Fibroblast of upper back skin (primary cell): Measurements from ENCODE around the gene PRDM5.

Source experiments
- DNase-seq: peaks from one replicate; pipeline ENCODE4 v3.0.0-alpha.2; 2013

The PRDM5 gene

DNA sequence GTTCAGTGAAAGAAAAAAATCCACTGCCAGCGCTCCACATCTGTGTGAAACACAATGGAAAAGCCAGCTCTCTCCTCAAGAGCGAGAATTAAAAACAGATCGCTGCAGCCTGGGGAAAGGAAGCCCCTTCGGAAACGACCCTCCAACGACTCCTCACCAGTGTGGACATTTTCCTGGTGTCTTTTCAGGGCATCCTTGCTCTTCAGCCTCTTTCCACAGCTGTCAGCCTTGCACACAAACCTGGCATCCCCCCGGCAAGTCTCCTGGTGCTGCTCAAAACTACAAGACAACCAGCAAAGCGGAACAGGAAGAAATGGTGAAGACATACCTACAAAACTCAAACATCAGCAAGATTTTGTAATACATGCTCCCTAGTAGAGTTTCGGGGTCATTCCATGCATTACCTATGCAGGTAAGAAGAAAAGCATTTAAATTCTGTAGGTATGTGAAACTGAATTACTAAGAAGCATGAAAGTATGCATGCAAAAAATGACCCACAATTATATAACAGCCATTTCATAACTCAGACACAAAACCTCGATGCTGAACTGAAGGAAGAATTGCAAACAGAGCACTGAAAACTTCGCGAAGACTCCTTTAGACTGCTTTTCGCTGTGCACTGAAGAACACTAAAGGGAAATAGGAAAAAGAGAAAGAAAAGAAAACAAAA, 106.1 kb downstream of the PRDM5 start:
- DNase-seq: peak; percentile 15

GRCh38 chr4:120815361-120815760, 107.2 kb downstream of the PRDM5 start:
- DNase-seq: no peak

- no peak for DNase-seq
These were observed 107.6 kb downstream of the PRDM5 start for GRCh38 chr4:120814886-120815285.

DNA sequence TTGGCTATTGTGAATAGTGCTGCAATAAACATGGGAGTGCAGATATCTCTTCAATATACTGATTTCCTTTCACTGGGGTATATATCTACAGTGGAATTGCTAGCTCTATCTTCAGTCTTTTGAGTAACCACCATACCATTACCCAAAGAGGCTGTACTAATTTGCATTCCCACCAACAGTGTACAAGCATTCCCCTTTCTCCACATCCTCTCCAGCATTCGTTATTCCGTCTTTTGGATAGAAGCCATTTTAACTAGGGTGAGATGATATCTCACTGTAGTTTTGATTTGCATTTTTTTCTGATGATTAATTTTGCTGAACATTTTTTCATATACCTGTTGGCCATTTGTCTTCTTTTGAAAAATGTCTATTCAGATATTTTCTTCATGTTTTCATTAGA, 110.3 kb downstream of the PRDM5 start:
- DNase-seq: peak; percentile 20

GRCh38 chr4:120809518-120809917, 113.0 kb downstream of the PRDM5 start:
- no peak for DNase-seq

GRCh38 chr4:120808475-120809141, 113.9 kb downstream of the PRDM5 start:
- DNase-seq: no peak

DNA sequence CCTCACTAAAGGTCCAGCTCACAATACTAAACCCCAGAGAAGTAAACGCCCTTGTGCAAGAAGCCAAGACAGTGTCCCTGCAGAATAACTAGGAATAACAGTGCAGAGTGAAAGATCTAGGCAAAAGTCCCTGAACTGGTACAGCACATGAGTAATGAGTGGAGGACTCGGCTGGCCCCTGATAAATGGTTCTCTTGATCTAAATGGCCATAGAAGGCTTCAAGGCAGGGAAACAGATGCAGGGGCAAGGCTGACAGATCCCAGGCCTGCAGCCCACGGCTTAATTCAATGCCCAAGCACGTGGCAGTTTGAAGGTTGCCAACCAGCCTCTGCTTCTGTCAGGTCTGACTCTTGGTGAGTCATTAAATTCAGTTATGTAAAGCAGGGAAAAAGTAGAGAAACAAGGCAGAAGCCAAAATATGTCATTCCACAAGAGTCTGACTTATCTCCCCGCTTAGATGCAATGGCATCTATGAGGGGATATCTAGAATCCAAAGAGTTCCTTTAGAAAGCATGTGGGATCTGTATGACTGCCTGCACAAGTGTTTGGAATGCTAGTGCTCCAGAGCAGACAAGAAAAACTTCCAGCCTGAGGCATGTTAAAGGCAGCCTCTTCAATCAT, 121.3 kb downstream of the PRDM5 start:
- peak; percentile 69 for DNase-seq

DNA sequence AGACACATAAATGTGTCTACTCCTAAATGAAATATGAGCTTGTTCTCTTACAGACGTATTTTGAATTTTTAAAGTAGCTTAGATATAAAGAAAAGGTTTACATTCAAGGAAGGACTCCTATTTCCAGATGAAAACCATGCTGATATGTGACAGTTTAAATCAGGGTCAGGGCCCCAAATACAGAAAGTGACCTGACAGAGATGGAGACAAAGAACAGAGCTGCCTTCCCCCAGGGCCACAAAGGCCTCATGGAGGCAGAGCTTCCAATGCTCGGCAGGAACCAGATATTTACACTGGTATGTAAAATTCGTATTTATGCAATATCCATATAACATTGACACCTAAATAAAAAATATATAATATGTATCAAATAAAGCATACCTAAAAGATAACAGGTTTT, 124.0 kb downstream of the PRDM5 start:
- no peak for DNase-seq

DNA sequence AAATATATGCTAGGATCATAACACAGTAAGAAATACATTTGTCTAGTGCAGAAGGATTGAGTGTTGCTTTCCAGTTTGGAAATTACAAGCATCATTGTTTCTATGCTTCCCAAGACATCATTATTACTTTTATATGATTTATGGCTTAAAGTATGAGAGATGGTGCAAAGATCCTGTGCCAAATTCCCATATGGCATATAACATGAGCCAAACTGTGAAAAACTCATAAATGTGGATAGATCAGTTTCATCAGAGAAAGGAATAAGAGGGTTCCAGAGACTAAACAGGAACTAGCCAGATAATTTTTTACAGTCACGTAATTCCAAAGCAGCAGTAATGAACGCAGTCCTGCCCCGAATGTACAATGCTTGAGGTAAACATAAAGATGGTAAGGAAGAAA, 126.3 kb downstream of the PRDM5 start:
- peak; percentile 29 for DNase-seq

- no peak for DNase-seq
These were observed 137.3 kb downstream of the PRDM5 start for GRCh38 chr4:120785202-120785601.

- peak; percentile 9 for DNase-seq
These were observed 145.1 kb downstream of the PRDM5 start for GRCh38 chr4:120777459-120777858.

- DNase-seq: no peak
These were observed 147.1 kb downstream of the PRDM5 start for GRCh38 chr4:120775431-120775830.

GRCh38 chr4:120773641-120774040, 148.9 kb downstream of the PRDM5 start:
- no peak for DNase-seq

DNA sequence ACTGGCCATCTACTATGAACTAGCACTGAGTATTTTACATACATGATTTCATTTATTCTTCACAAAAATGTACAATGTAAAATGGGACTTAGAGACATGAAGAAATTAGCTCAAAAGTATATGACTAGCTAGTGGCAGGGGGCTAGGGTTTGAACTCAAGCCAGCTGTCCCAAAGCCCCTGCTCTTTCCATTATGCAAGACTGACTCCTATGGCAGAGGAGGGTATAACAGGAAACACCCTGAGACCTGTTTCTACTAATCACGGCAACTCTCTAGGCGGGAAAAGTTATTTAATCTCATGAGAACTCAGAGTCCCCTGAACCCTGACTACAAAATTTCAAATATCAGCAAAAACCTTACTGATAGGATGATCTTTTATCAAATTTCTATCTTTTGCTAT, 150.6 kb downstream of the PRDM5 start:
- DNase-seq: no peak

GRCh38 chr4:120770897-120771296, 151.6 kb downstream of the PRDM5 start:
- no peak for DNase-seq

- peak; percentile 82 for DNase-seq
These were observed 153.3 kb downstream of the PRDM5 start for GRCh38 chr4:120769227-120769626.

DNA sequence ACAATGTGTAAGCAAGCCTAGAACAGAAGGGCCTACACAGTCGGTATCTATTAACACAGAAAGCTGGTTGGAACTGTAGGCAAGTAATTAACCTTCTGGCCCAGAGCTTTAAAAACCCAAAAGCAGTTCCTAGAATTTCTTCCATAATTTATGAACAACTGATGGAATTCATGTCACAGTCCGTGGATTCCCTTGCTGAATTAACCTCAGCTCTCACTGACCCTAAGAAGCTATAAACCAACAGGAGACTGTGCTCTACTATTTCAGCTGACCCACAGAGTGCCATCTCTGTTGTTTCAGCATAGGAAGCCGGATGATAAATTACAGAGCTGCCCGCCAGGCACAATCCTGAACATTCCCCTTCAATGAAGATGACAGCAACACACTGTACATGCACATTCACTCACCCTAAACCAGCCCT, 157.3 kb downstream of the PRDM5 start:
- no peak for DNase-seq

DNA sequence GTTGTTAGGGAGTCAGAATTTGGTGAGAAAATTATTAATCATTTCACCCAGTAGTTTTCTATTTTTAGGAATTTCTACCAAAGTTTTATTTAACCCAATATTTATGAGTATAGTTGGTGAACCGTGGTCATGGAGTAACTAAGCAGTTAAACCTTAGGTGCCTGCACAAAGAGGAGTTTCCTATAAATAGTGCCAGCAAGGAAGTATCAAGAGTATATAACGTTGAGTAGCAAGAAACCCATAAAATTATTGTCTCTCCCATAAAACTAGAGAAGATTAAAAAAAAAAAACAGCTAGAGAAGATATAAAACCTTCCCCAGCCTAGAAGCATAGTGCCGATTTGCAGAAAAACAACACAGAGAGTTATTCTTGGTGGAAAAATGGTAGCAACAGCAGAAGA, 158.9 kb downstream of the PRDM5 start:
- DNase-seq: no peak

DNA sequence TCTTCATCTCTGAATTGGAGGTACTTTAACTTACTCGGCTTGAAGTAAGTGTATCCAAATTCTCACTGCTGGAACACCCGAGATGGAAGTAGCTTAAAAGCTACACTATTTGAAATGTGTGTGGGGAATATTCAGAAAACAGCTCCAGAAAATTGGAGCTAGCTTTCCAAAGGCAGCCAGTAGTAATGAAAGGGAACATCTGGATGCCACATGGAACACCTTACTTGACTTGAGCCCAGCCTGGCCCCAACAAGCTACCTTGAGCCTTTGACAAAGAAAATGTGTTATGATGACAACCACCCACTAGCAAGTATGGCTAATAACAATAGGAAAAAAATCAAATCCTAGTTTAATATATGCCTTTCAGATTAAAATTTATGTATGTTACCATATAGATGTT, 161.5 kb downstream of the PRDM5 start:
- DNase-seq: no peak

DNA sequence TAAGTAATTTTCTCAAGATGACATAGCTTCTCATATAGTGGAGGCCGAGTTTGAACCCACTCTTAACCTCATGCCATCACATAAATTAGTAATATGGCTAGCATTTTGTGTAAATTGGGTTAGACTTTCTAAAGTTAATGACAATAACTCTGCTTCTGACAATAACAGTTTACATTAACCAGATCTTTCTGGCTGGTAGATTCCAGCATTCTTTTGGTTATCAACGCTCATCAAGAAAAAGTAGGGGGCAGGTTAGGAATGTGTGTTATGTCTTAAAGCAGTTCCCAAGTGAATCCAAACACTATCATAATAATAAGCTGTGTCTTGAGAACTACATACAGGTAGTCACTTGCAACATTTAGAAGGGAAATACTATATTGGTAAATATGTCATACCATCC, 162.5 kb downstream of the PRDM5 start:
- peak; percentile 15 for DNase-seq

- DNase-seq: no peak
These were observed 166.7 kb downstream of the PRDM5 start for GRCh38 chr4:120755864-120756263.

- no peak for DNase-seq
These were observed 167.9 kb downstream of the PRDM5 start for GRCh38 chr4:120754590-120754989.

DNA sequence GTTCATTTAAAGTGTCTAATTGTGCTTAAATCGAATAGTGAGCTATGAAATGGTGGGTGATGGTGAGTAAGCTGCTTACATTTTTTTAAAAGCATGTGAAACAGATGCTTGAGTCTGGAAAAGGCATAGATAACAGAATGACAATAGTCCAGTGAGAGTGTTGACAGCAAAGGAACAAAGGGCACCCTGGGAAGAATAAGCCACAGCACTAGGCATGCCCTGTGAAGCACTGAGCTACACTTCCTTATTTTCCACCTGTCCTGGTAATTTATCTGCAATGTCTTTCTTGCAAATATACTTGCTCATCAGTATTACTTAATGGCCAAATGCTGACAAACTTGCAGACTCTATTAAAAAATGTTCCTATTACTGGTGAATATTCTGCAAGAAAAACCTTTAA, 168.7 kb downstream of the PRDM5 start:
- DNase-seq: no peak

DNA sequence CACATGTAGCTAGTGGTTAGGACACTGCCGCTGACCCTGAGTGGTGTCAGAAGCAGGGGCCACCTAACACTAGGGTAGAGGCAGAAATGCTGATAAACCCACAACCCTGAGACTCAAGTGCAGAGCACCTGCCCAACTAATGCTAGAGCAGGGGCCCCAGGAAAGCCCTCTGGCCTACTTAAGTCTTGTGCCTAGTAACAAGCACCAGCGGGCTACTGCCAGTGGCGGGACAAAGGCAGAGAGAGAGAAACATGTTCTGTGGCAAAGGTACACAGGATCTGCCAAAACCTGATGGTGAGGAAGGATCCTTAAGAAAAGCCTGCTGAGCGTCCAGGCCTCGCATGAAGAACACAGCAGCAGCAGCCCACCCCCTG, 172.4 kb downstream of the PRDM5 start:
- DNase-seq: no peak
